HEK293 (cell line): ENCODE measurements around the gene AMACR.

Experiments used
- ZBTB21 ChIP-seq: fragments of 450-650 bp; formaldehyde crosslinking; IDR thresholded peaks from 2 replicates; pipeline ENCODE4 v1.5.1; 2017; ENCODE audit warnings: missing biosample characterization, missing genetic modification characterization
- ZNF571 ChIP-seq: fragments of 450-650 bp; formaldehyde crosslinking; IDR thresholded peaks from 2 replicates; pipeline ENCODE4 v1.5.0; 2017; ENCODE audit warnings: missing biosample characterization, missing genetic modification characterization
- TF ChIP-seq, protein P1 (sequence below): sonication (generic); formaldehyde crosslinking; IDR thresholded peaks from 2 replicates; pipeline ENCODE4 v1.8.1; 2022; ENCODE audit warnings: mild to moderate bottlenecking, moderate library complexity, missing genetic modification reagents

DNA sequence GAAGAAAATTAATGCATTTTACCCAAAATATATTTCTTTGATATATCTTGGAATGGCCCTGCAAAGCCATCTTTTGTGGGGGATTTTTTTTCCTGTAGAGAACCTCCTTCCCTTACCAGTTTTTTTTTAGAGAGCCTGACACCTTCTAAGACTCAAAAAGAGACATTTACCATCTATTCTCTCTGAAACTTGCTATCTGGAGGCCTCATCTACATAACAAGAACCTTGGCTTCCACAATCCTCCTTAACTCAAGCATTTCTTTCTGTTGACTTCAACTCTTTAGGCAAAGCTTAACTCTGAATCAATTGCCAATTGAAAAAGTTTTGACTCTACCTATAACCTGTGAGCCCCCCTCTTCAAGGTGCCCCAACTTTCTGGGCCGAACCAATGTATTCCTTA lies 29.5 kb downstream of the AMACR start:
- TF ChIP-seq ZBTB21 (tag by site-specific recombination) (no peak), ZNF571 (tag by site-specific recombination) (no peak)
- TF ChIP-seq, protein P1, sequence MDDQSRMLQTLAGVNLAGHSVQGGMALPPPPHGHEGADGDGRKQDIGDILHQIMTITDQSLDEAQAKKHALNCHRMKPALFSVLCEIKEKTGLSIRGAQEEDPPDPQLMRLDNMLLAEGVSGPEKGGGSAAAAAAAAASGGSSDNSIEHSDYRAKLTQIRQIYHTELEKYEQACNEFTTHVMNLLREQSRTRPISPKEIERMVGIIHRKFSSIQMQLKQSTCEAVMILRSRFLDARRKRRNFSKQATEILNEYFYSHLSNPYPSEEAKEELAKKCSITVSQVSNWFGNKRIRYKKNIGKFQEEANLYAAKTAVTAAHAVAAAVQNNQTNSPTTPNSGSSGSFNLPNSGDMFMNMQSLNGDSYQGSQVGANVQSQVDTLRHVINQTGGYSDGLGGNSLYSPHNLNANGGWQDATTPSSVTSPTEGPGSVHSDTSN (CRISPR knock-in tag): no peak
